Renal cortical epithelial cell (primary cell): ENCODE results near the gene HNRNPM. TPM values are rescaled to one million over a fixed set of nuclear protein-coding genes. Genes with fewer than 3 reads are reported as not detected.

Experiments
- total RNA-seq: library from RNA; depleted of rRNA; stranded (reverse); fragments of >200 nt; gene quantifications from 2 replicates; pipeline ENCODE4 v1.2.3, GENCODE V29; 2014

Gene HNRNPM
- total RNA-seq, 1 donor from 2014 or later, result 98.8 TPM

Other genes with a start within 250 kb of the HNRNPM start
- gene CERS4, start 235.6 kb upstream of the HNRNPM start, total RNA-seq, result 16.8 and 18.2 TPM in 2 replicates
- gene CD320, start 136.6 kb upstream of the HNRNPM start, total RNA-seq, result 24.1 and 24.6 TPM in 2 replicates
- gene NDUFA7, start 123.6 kb upstream of the HNRNPM start, total RNA-seq, result 7.2 and 21.5 TPM in 2 replicates
- gene RPS28, start 123.5 kb upstream of the HNRNPM start, total RNA-seq, result 140 and 177 TPM in 2 replicates
- gene KANK3, start 101.7 kb upstream of the HNRNPM start, total RNA-seq, result 0.45 and 1.0 TPM in 2 replicates
- gene ANGPTL4, start 80.8 kb upstream of the HNRNPM start, total RNA-seq, result 17.2 and 34.9 TPM in 2 replicates
- 29.3 and 151 TPM in 2 replicates for gene RAB11B, start 54.6 kb upstream of the HNRNPM start, total RNA-seq
- 74.8 and 186 TPM in 2 replicates for gene MARCHF2, start 31.7 kb upstream of the HNRNPM start, total RNA-seq
- not detected in 2 replicates for gene PRAM1, start 57.7 kb downstream of the HNRNPM start, total RNA-seq
- 3.5 and 10.6 TPM in 2 replicates for gene ZNF414, start 69.2 kb downstream of the HNRNPM start, total RNA-seq
- 0.05 and 0.17 TPM in 2 replicates for gene MYO1F, start 132.5 kb downstream of the HNRNPM start, total RNA-seq
- gene ADAMTS10, start 165.7 kb downstream of the HNRNPM start, total RNA-seq, result 0.69 and 10.7 TPM in 2 replicates
- not detected in 2 replicates for gene NFILZ, start 185.7 kb downstream of the HNRNPM start, total RNA-seq